A549 treated with GW870086 at 1 μM for 4 hours (cell line): ENCODE data around the gene REG1A. TPM values are rescaled to one million over a fixed set of nuclear protein-coding genes. Genes with fewer than 3 reads are reported as not detected.

Source experiments
- total RNA-seq: library from RNA; stranded (reverse); fragments of 200-300 nt; extraction: Qiagen RNA extraction; gene quantifications from 5 replicates; pipeline ENCODE4 v1.2.3, GENCODE V29; 2022; ENCODE audit warnings: low read depth

REG1A gene
- total RNA-seq, result not detected in 5 replicates

GRCh38 chr2:79120194-79120713, at the start of gene REG1A:
Gene REG1A, plus strand, starts transcription at chr2:79120488. Its CDS starts 374 bp downstream, at chr2:79120862.

GRCh38 chr2:79087785-79088364, 32.4 kb upstream of the REG1A start, which contains the start of gene REG1B:
Gene REG1B, minus strand, starts transcription at chr2:79087993. Its CDS starts 381 bp downstream, at chr2:79087612.

GRCh38 chr2:79159653-79160052, 39.4 kb downstream of the REG1A start, which contains the start of gene REG3A:
Gene REG3A, minus strand, starts transcription at chr2:79159753. Its CDS starts 348 bp downstream, at chr2:79159405.

Other genes starting within 250 kb of the REG1A start
- not detected in 5 replicates for gene REG3G, start 94.8 kb upstream of the REG1A start, total RNA-seq
- not detected in 5 replicates for gene REG1B, start 32.5 kb upstream of the REG1A start, total RNA-seq
- gene REG3A, start 39.3 kb downstream of the REG1A start, total RNA-seq, result not detected in 5 replicates